NCI-H2171 (cell line): ENCODE measurements around the gene RABGEF1.
"Not testable (repeated sequence)": the region's sequence is repeated elsewhere in the genome, so short reads cannot be mapped to it uniquely, and the experiment has no call there.

Experiments used
- DNase-seq: peaks from one replicate; lab custom pipeline; 2025; lab: John Stamatoyannopoulos, UW

Gene RABGEF1

GRCh38 chr7:66735850-66736249 lies 4.7 kb upstream of the RABGEF1 start:
- no peak for DNase-seq

GRCh38 chr7:66736892-66737291 lies 3.6 kb upstream of the RABGEF1 start:
- no peak for DNase-seq

GRCh38 chr7:66737667-66738066 lies 2.9 kb upstream of the RABGEF1 start:
- DNase-seq = no peak

GRCh38 chr7:66739477-66739876 lies 1.1 kb upstream of the RABGEF1 start:
- no peak for DNase-seq

GRCh38 chr7:66739953-66740301 lies 606 bp upstream of the RABGEF1 start:
- no peak for DNase-seq

- not testable (repeated sequence) for DNase-seq
These were observed 612 bp downstream of the RABGEF1 start for GRCh38 chr7:66740980-66741709.

- DNase-seq = no peak
These were observed 1.1 kb downstream of the RABGEF1 start for GRCh38 chr7:66741710-66742049.

GRCh38 chr7:66742298-66742697 lies 1.8 kb downstream of the RABGEF1 start:
- DNase-seq = not testable (repeated sequence)

GRCh38 chr7:66743920-66744319 lies 3.4 kb downstream of the RABGEF1 start:
- no peak for DNase-seq

GRCh38 chr7:66747385-66747784 lies 6.9 kb downstream of the RABGEF1 start:
- DNase-seq = no peak

GRCh38 chr7:66747881-66748511 lies 7.5 kb downstream of the RABGEF1 start:
- no peak for DNase-seq

- DNase-seq = no peak
These were observed 8.3 kb downstream of the RABGEF1 start for GRCh38 chr7:66748791-66749190.

GRCh38 chr7:66751945-66752344 lies 11.4 kb downstream of the RABGEF1 start:
- no peak for DNase-seq

GRCh38 chr7:66754541-66754940 lies 14.0 kb downstream of the RABGEF1 start:
- DNase-seq = no peak

- DNase-seq = not testable (repeated sequence)
These were observed 14.5 kb downstream of the RABGEF1 start for GRCh38 chr7:66755059-66755458.

GRCh38 chr7:66756227-66756626 lies 15.7 kb downstream of the RABGEF1 start:
- not testable (repeated sequence) for DNase-seq

- DNase-seq = no peak
These were observed 16.4 kb downstream of the RABGEF1 start for GRCh38 chr7:66756889-66757288.

- DNase-seq = no peak
These were observed 17.4 kb downstream of the RABGEF1 start for GRCh38 chr7:66757939-66758338.

GRCh38 chr7:66758950-66759628 lies 18.6 kb downstream of the RABGEF1 start:
- no peak for DNase-seq

- DNase-seq = not testable (repeated sequence)
These were observed 22.6 kb downstream of the RABGEF1 start for GRCh38 chr7:66763183-66763582.

- DNase-seq = not testable (repeated sequence)
These were observed 23.3 kb downstream of the RABGEF1 start for GRCh38 chr7:66763633-66764355.

GRCh38 chr7:66764905-66765304 lies 24.4 kb downstream of the RABGEF1 start:
- not testable (repeated sequence) for DNase-seq
